Loucy (cell line): Measurements from ENCODE around the gene MST1.

ENCODE experiments used
- EZH2phosphoT487 ChIP-seq: fragments of 200-600 bp; IDR thresholded peaks from 2 replicates; pipeline ENCODE4 v1.6.1; 2018; ENCODE audit warnings: antibody characterized with exemption, mild to moderate bottlenecking, moderate library complexity, borderline replicate concordance
- TF ChIP-seq, protein P1 (sequence below): fragments of 200-600 bp; sonication (generic); conservative IDR thresholded peaks from 2 replicates; pipeline ENCODE4 v1.5.1; 2014; ENCODE audit warnings: mild to moderate bottlenecking, antibody characterized with exemption, low read length

GRCh38 chr3:49699281-49699979 lies 10.2 kb upstream of the MST1 start:
- TF ChIP-seq EZH2phosphoT487, result no peak
- TF ChIP-seq, protein P1, sequence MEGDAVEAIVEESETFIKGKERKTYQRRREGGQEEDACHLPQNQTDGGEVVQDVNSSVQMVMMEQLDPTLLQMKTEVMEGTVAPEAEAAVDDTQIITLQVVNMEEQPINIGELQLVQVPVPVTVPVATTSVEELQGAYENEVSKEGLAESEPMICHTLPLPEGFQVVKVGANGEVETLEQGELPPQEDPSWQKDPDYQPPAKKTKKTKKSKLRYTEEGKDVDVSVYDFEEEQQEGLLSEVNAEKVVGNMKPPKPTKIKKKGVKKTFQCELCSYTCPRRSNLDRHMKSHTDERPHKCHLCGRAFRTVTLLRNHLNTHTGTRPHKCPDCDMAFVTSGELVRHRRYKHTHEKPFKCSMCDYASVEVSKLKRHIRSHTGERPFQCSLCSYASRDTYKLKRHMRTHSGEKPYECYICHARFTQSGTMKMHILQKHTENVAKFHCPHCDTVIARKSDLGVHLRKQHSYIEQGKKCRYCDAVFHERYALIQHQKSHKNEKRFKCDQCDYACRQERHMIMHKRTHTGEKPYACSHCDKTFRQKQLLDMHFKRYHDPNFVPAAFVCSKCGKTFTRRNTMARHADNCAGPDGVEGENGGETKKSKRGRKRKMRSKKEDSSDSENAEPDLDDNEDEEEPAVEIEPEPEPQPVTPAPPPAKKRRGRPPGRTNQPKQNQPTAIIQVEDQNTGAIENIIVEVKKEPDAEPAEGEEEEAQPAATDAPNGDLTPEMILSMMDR, result no peak
